MM.1S (cell line): Measurements from ENCODE around the gene PRR3.

ENCODE experiments used
- DNase-seq: peaks from one replicate; pipeline ENCODE4 v3.0.0-alpha.2; 2015
- H2AFZ ChIP-seq: fragments of 300-600 bp; sonication (generic); 2 replicates; pipeline ENCODE4 v1.6.0; 2016; ENCODE audit warnings: antibody characterized with exemption, low read length
- H3F3A ChIP-seq: fragments of 300-600 bp; sonication (generic); 2 replicates; pipeline ENCODE4 v1.6.1; 2016; ENCODE audit warnings: mild to moderate bottlenecking, antibody characterized with exemption, low read length, moderate library complexity, mixed read lengths; ENCODE audit not compliant: insufficient read depth
- H3K27ac ChIP-seq: fragments of 300-600 bp; sonication (generic); 2 replicates; pipeline ENCODE4 v1.5.1; 2016; ENCODE audit warnings: mild to moderate bottlenecking, low read length
- H3K27me3 ChIP-seq: fragments of 300-600 bp; sonication (generic); replicated peaks from 2 replicates; pipeline ENCODE4 v1.6.0; 2016; ENCODE audit warnings: low read length; ENCODE audit not compliant: insufficient read depth
- H3K36me3 ChIP-seq: fragments of 300-600 bp; sonication (generic); replicated peaks from 2 replicates; pipeline ENCODE4 v1.6.1; 2016; ENCODE audit warnings: mild to moderate bottlenecking, low read length, mixed read lengths; ENCODE audit not compliant: insufficient read depth
- H3K4me1 ChIP-seq: fragments of 300-600 bp; sonication (generic); 2 replicates; pipeline ENCODE4 v1.6.1; 2016; ENCODE audit warnings: low read length, mixed read lengths
- H3K4me2 ChIP-seq: fragments of 300-600 bp; sonication (generic); 2 replicates; pipeline ENCODE4 v1.6.0; 2016; ENCODE audit warnings: low read depth, low read length
- H3K4me3 ChIP-seq: fragments of 300-600 bp; sonication (generic); 2 replicates; pipeline ENCODE4 v1.5.1; 2016; ENCODE audit warnings: low read length, mixed read lengths
- H3K79me2 ChIP-seq: fragments of 300-600 bp; sonication (generic); 2 replicates; pipeline ENCODE4 v1.6.1; 2016; ENCODE audit warnings: mixed run types, low read length, mixed read lengths
- H3K9ac ChIP-seq: fragments of 300-600 bp; sonication (generic); 2 replicates; pipeline ENCODE4 v1.6.1; 2016; ENCODE audit warnings: low read length, mixed read lengths
- H3K9me2 ChIP-seq: fragments of 300-600 bp; sonication (generic); replicated peaks from 2 replicates; pipeline ENCODE4 v1.6.1; 2016; ENCODE audit warnings: mild to moderate bottlenecking, low read length, mixed read lengths; ENCODE audit not compliant: insufficient read depth
- H3K9me3 ChIP-seq: fragments of 300-600 bp; sonication (generic); replicated peaks from 2 replicates; pipeline ENCODE4 v1.6.1; 2016; ENCODE audit warnings: mild to moderate bottlenecking, low read length, mixed read lengths; ENCODE audit not compliant: insufficient read depth
- H4K20me1 ChIP-seq: fragments of 300-600 bp; sonication (generic); 2 replicates; pipeline ENCODE4 v1.6.1; 2016; ENCODE audit warnings: mild to moderate bottlenecking, low read length, moderate library complexity, mixed read lengths; ENCODE audit not compliant: insufficient read depth
- EZH2 ChIP-seq: fragments of 300-600 bp; sonication (generic); optimal IDR thresholded peaks from 2 replicates; pipeline ENCODE3; 2017; ENCODE audit warnings: low read depth, mild to moderate bottlenecking, antibody characterized with exemption, low read length, mixed read lengths
- EZH2phosphoT487 ChIP-seq: fragments of 300-600 bp; sonication (generic); IDR thresholded peaks from 2 replicates; pipeline ENCODE4 v1.6.1; 2018; ENCODE audit warnings: antibody characterized with exemption, low read length
- TF ChIP-seq, protein P1 (sequence below): fragments of 300-600 bp; sonication (generic); IDR thresholded peaks from 2 replicates; pipeline ENCODE4 v1.5.1; 2016; ENCODE audit warnings: antibody characterized with exemption, low read length, mixed read lengths

PRR3 gene

DNA sequence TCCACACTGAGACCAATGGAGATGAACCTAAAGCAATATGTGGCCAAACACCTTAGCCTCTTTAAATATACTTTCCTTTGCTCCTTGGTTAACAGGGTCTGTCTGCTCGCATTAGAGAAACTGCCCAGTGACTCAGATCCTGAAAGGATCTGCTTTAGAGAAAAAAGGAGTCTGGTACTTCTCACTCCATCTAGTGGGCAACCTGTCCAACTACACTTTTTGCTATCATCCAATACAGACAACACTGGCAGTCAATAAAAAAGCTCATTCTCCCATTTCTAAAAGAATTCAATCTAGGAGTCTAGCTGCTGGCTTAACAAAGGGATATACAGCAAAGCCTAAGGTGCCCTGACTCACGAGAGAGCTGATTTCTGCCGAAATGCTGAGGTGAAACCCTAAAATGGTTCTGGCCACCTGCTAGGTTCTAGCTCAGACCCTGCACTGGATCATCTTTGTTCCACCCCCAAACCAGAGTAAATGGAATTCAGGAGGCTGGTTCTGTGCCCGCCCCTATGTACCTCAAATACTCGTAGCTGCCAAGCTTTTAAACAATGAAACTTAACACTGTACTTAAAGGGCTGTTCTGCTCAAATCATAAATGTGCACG lies 12.3 kb upstream of the PRR3 start:
- Histone ChIP-seq H3K9ac (no peak overlapping the region), H3K9me2 (no peaks in the 10 kb centered on the region), H3K4me3 (no peak overlapping the region), H3K27ac (no peak overlapping the region), H3K9me3 (no peaks in the 10 kb centered on the region), H3K27me3 (no peaks in the 10 kb centered on the region), H3K36me3 (no peaks in the 10 kb centered on the region), H3K4me2 (no peak overlapping the region), H4K20me1 (no peaks in the 10 kb centered on the region), H3K79me2 (no peaks in the 10 kb centered on the region), H2AFZ (no peak overlapping the region), H3F3A (no peaks in the 10 kb centered on the region), H3K4me1 (no peaks in the 10 kb centered on the region)
- DNase-seq: peak; percentile 49
- TF ChIP-seq, protein P1, sequence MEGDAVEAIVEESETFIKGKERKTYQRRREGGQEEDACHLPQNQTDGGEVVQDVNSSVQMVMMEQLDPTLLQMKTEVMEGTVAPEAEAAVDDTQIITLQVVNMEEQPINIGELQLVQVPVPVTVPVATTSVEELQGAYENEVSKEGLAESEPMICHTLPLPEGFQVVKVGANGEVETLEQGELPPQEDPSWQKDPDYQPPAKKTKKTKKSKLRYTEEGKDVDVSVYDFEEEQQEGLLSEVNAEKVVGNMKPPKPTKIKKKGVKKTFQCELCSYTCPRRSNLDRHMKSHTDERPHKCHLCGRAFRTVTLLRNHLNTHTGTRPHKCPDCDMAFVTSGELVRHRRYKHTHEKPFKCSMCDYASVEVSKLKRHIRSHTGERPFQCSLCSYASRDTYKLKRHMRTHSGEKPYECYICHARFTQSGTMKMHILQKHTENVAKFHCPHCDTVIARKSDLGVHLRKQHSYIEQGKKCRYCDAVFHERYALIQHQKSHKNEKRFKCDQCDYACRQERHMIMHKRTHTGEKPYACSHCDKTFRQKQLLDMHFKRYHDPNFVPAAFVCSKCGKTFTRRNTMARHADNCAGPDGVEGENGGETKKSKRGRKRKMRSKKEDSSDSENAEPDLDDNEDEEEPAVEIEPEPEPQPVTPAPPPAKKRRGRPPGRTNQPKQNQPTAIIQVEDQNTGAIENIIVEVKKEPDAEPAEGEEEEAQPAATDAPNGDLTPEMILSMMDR: peak; percentile 76
- TF ChIP-seq EZH2phosphoT487: no peak

DNA sequence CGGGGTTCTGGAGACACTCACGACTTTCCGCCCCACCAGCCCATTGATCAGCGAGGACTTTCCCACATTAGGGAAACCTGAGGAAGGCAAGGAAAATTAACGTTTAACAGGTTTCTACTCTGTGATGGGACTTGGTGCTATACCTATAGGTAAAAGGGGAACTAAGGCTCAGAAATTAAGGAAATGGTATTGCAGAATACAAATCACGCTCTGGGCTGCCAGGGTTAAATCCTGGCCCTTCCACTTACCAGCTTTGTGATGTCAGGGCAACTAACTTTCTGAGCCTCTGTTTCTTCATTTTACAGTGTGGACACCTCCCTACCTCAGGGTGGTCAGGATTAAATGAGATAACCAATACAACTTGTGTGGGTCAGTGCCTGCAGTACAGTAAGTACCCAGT lies 9.6 kb upstream of the PRR3 start:
- H3K9ac ChIP-seq: no peak overlapping the region
- TF ChIP-seq, protein P1: no peak
- TF ChIP-seq EZH2 (no peak), EZH2phosphoT487 (no peak)

DNA sequence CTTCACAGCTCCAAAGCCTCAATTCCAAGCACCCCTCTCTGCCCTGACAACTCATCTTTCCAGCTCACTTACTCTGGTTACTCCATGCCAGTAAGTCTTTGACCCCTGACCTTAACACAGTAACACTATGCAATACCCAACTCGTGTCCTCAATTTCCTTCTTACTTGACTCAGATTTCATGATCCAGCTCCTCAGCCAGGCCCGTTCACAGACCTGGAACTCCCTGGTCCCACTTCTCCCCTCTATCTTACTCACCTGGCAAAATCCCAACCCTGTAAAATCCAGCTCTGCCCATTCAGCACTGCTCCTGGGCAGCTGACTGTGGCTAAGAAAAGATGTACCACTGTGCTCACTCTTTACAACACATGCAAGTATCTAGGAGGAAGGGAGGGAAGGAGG lies 8.7 kb upstream of the PRR3 start:
- H3K9ac ChIP-seq: no peak overlapping the region
- TF ChIP-seq EZH2: no peak
- TF ChIP-seq, protein P1: no peak
- no peak for TF ChIP-seq EZH2phosphoT487
- H3K9me2 ChIP-seq: no peaks in the 10 kb centered on the region
- H3K36me3 ChIP-seq: no peaks in the 10 kb centered on the region
- no peak for DNase-seq
- H3K4me2 ChIP-seq: no peak overlapping the region
- H3K4me3 ChIP-seq: no peak overlapping the region
- no peaks in the 10 kb centered on the region for H3K79me2 ChIP-seq
- H3F3A ChIP-seq: no peaks in the 10 kb centered on the region
- H2AFZ ChIP-seq: no peak overlapping the region
- H3K9me3 ChIP-seq: no peaks in the 10 kb centered on the region
- H3K27ac ChIP-seq: no peak overlapping the region
- H4K20me1 ChIP-seq: no peaks in the 10 kb centered on the region
- no peaks in the 10 kb centered on the region for H3K4me1 ChIP-seq
- no peaks in the 10 kb centered on the region for H3K27me3 ChIP-seq

More for the DNA sequence above, 9.6 kb upstream of the PRR3 start:
- no peaks in the 10 kb centered on the region for H3K4me1 ChIP-seq
- no peaks in the 10 kb centered on the region for H3K9me3 ChIP-seq
- H3K79me2 ChIP-seq: no peaks in the 10 kb centered on the region
- no peak for DNase-seq
- H2AFZ ChIP-seq: no peak overlapping the region
- no peaks in the 10 kb centered on the region for H4K20me1 ChIP-seq
- H3F3A ChIP-seq: no peaks in the 10 kb centered on the region
- H3K4me3 ChIP-seq: no peak overlapping the region
- H3K27ac ChIP-seq: no peak overlapping the region
- no peaks in the 10 kb centered on the region for H3K27me3 ChIP-seq
- H3K36me3 ChIP-seq: no peaks in the 10 kb centered on the region
- H3K4me2 ChIP-seq: no peak overlapping the region
- H3K9me2 ChIP-seq: no peaks in the 10 kb centered on the region
